ENCODE data around the gene GAP43. TPM values are rescaled to one million over a fixed set of nuclear protein-coding genes. Genes with fewer than 3 reads are reported as not detected.

The GAP43 gene
- total RNA-seq, 4 donors from 2014 or later, result not detected

- H3K27ac ChIP-seq, result no peak overlapping the region
- no peaks in the 10 kb centered on the region for H3K36me3 ChIP-seq
- H3K27me3 ChIP-seq, result no peaks in the 10 kb centered on the region
- 69 to 86% methylated on average over 4 of the region's 4 CpGs for WGBS, 2 donors
- DNase-seq, result no peak
- no peaks in the 10 kb centered on the region for H3K9me3 ChIP-seq
- H3K4me1 ChIP-seq, result no peaks in the 10 kb centered on the region
- TF ChIP-seq CTCF (IDR thresholded peaks at IDR 0.05) (no peak), POLR2A (IDR thresholded peaks at IDR 0.05) (no peak)
- H3K4me3 ChIP-seq (replicated peaks in 1 of 3), result no peak overlapping the region
- intact Hi-C loops (cut with DNase I), result no loop called here
Measured at GRCh38 chr3:115666920-115667737, 43.8 kb downstream of the GAP43 start.

- Histone ChIP-seq H3K4me3 (replicated peaks in 1 of 3) (no peak overlapping the region), H3K36me3 (no peaks in the 10 kb centered on the region), H3K9me3 (no peaks in the 10 kb centered on the region), H3K27me3 (no peaks in the 10 kb centered on the region), H3K27ac (no peak overlapping the region), H3K4me1 (no peaks in the 10 kb centered on the region)
- no peak for DNase-seq
- intact Hi-C loops (cut with DNase I), result no loop called here
- TF ChIP-seq POLR2A (IDR thresholded peaks at IDR 0.05), result no peak
- TF ChIP-seq CTCF (IDR thresholded peaks at IDR 0.05), result no peak
Measured at GRCh38 chr3:115667738-115668065, 44.4 kb downstream of the GAP43 start.

GRCh38 chr3:115670911-115671310 lies 47.6 kb downstream of the GAP43 start:
- TF ChIP-seq CTCF (IDR thresholded peaks at IDR 0.05) (no peak), POLR2A (IDR thresholded peaks at IDR 0.05) (no peak)
- no peaks in the 10 kb centered on the region for H3K4me1 ChIP-seq
- no peaks in the 10 kb centered on the region for H3K36me3 ChIP-seq
- no peak overlapping the region for H3K27ac ChIP-seq
- intact Hi-C loops (cut with DNase I), result no loop called here
- H3K4me3 ChIP-seq (replicated peaks in 1 of 3), result no peak overlapping the region
- no peaks in the 10 kb centered on the region for H3K9me3 ChIP-seq
- no peaks in the 10 kb centered on the region for H3K27me3 ChIP-seq
- DNase-seq, result no peak

- no peak for DNase-seq
- 72 to 79% methylated on average over 5 of the region's 5 CpGs for WGBS, 2 donors
- H3K4me3 ChIP-seq (replicated peaks in 1 of 3), result no peak overlapping the region
- H3K27ac ChIP-seq, result no peak overlapping the region
- no peaks in the 10 kb centered on the region for H3K36me3 ChIP-seq
- intact Hi-C loops (cut with DNase I), result no loop called here
- no peak for TF ChIP-seq POLR2A (IDR thresholded peaks at IDR 0.05)
- TF ChIP-seq CTCF (IDR thresholded peaks at IDR 0.05), result no peak
- no peaks in the 10 kb centered on the region for H3K4me1 ChIP-seq
- H3K27me3 ChIP-seq, result no peaks in the 10 kb centered on the region
- H3K9me3 ChIP-seq, result no peaks in the 10 kb centered on the region
Measured at GRCh38 chr3:115671761-115672455, 48.6 kb downstream of the GAP43 start.

GRCh38 chr3:115673881-115674280 lies 50.6 kb downstream of the GAP43 start:
- no peaks in the 10 kb centered on the region for H3K27me3 ChIP-seq
- TF ChIP-seq CTCF (IDR thresholded peaks at IDR 0.05) (no peak), POLR2A (IDR thresholded peaks at IDR 0.05) (no peak)

More at GRCh38 chr3:115673881-115674280, 50.6 kb downstream of the GAP43 start:
- Histone ChIP-seq H3K4me1 (no peaks in the 10 kb centered on the region), H3K4me3 (replicated peaks in 1 of 3) (no peak overlapping the region), H3K9me3 (no peaks in the 10 kb centered on the region), H3K36me3 (no peaks in the 10 kb centered on the region), H3K27ac (no peak overlapping the region)
- intact Hi-C loops (cut with DNase I), result no loop called here
- 93 to 97% methylated on average over 3 of the region's 3 CpGs for WGBS, 2 donors
- no peak for DNase-seq

All from thyroid gland (tissue), 4 donors.